KOPT-K1 (cell line): Measurements from ENCODE around the gene PTBP3.
"Not testable (repeated sequence)": the region's sequence is repeated elsewhere in the genome, so short reads cannot be mapped to it uniquely, and the experiment has no call there.

ENCODE experiments used
- H3K27ac ChIP-seq: fragments of 200-600 bp; sonication (generic); 2 replicates; pipeline ENCODE4 v1.5.1; 2016; ENCODE audit warnings: antibody characterized with exemption, mild to moderate bottlenecking, low read depth, low read length; ENCODE audit not compliant: poor library complexity, severe bottlenecking
- H3K36me3 ChIP-seq: fragments of 200-600 bp; sonication (generic); 2 replicates; pipeline ENCODE4 v1.5.1; 2017; ENCODE audit warnings: antibody characterized with exemption, mild to moderate bottlenecking, low read length, moderate library complexity; ENCODE audit not compliant: insufficient read depth
- H3K9me3 ChIP-seq: fragments of 200-600 bp; sonication (generic); 2 replicates; pipeline ENCODE4 v1.5.1; 2017; ENCODE audit warnings: antibody characterized with exemption, low read length, mild to moderate bottlenecking; ENCODE audit not compliant: insufficient read depth, poor library complexity, severe bottlenecking

PTBP3 gene

DNA sequence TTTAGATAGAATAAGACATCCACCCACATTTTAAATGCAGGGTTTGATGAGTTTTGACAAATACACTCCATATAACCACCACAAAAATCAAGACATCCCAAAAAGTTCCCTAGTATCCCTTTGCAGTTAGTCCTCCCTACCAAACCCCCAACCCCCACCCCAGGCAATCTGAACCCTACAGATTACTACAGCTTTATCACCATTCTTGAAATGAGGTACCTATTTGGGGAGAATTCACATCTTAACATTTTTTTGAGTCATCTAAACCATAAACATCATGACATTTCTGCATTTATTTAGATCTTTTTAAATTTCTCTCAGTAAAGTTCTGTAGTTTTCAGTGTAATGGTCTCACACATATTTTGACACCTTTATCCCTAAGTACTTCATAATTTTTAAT lies 53.9 kb downstream of the PTBP3 start:
- Histone ChIP-seq H3K36me3 (peaks cover 14% of the 10 kb centered on the region), H3K27ac (no peak overlapping the region), H3K9me3 (peaks cover 19% of the 10 kb centered on the region)

DNA sequence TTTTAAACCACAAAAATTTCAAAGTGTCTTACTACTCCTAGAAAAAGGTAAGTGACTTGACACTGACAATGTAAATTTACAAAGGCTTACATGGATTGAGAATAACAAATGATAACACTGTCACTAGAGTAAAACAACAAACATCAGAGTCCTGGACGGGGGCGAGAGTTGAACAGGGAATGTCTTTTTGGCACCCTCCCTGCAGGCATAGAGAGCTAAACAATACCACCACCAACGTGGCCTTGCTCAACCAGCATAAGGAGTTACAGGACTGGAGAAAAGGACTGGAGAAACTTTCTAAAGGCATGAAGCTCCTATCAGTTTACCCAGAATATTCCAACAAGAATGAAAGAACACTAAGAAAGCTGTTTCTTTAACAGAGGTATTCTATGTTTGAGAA lies 55.3 kb downstream of the PTBP3 start:
- Histone ChIP-seq H3K36me3 (peaks cover under 1% of the 10 kb centered on the region; the same call in 1 of the 2 replicates), H3K9me3 (peaks cover 6% of the 10 kb centered on the region), H3K27ac (no peak overlapping the region)

DNA sequence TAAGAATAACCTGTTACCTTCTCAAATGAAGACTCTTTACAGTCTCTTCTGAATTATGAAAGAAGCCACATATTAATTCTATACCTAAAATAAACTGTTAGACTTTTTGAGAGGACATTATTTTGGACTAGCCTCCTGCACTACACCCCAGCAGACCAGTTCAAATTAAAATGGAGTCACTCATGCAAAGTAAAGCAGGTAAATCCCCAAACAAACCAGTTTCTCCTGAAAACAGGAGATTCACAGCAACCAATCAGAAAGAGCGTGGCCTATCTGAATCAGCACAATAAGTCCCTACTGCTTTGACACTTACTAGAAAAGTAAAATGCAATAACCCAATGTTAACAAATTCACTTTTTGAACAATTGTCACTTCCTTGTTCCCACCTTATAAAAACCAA lies 58.8 kb downstream of the PTBP3 start:
- Histone ChIP-seq H3K9me3 (no peaks in the 10 kb centered on the region), H3K36me3 (peaks cover 11% of the 10 kb centered on the region), H3K27ac (no peak overlapping the region)

DNA sequence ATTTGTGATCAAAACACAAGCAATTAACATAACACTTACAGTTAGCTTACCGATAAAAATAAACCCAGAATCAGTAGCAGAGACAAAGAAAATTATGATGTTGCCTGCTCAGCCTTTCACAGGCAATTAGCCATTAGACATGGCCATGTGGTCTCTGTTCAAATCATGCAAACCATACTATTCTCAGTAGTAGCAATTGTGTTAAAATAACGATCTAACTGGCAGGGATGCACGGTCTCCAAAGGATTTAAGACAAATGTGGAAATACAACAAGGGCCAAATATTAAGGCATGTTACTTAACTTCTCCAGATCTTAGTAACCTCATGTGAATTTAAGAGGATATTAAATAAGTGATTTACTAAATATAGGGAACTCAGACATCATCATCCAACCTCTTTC lies 59.5 kb downstream of the PTBP3 start:
- no peaks in the 10 kb centered on the region for H3K9me3 ChIP-seq
- H3K36me3 ChIP-seq = peaks cover 11% of the 10 kb centered on the region
- H3K27ac ChIP-seq = no peak overlapping the region

DNA sequence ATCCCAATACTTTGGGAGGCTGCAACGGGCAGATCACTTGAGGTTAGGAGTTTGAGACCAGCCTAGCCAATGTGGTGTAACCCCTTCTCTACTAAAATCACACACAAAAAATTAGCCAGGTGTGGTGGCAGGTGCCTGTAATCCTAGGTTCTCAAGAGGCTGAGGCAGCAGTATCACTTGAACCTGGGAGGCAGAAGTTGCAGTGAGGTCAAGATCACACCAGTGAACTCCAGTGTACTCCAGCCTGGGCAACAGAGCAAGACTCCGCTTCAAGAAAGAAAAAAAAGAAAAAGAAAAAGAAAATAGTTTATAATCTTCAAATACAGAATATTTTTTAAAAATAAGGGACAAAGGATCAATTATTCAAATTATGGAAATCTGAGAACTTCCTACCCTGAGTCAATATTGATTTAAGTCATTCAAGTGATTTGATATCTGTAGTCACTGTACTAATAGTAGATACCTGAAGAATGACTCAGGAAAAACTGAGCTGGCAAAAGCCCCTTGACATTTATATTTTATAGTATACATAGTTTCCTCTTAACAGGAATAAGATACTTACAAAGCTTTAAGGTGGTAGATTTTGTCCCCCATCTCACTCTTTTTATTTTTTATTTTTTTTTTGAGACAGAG lies 61.8 kb downstream of the PTBP3 start:
- Histone ChIP-seq H3K27ac (no peak overlapping the region), H3K9me3 (no peaks in the 10 kb centered on the region), H3K36me3 (peaks cover 29% of the 10 kb centered on the region)

DNA sequence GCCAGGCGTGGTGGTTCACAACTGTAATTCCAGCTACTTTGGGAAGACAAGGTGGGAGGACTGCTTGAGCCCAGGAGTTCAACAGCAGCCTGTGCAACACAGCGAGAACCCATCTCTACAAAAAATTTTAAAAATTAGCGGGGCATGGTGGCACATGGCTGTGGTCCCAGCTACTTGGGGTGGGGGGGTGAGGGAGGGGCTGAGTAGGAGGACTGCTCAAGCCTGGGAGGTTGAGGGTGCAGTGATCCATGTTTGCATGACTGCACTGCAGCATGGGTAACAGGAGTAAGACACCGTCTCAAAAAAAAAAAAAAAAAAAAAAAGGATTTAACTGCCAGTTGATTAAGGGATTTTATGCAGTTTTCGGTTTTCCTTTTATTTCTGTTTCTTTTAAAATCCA lies 65.0 kb downstream of the PTBP3 start:
- no peaks in the 10 kb centered on the region for H3K9me3 ChIP-seq
- H3K36me3 ChIP-seq = peaks cover 44% of the 10 kb centered on the region
- H3K27ac ChIP-seq = no peak overlapping the region

DNA sequence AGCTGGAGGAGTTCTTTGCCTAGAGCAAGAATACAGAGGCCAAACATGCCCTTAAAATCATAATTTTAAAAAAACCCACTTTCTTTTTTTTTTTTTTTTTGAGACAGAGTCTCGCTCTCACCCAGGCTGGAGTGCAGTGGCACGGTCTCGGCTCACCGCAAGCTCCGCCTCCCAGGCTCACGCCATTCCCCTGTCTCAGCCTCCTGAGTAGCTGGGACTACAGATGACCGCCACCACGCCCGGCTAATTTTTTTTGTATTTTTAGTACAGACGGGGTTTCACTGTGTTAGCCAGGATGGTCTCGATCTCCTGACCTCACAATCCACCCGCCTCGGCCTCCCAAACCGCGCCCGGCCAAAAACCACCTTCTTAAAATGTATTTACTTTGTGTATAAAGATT lies 66.3 kb downstream of the PTBP3 start:
- H3K36me3 ChIP-seq = peaks cover 44% of the 10 kb centered on the region
- not testable (repeated sequence) for H3K9me3 ChIP-seq, H3K27ac ChIP-seq

DNA sequence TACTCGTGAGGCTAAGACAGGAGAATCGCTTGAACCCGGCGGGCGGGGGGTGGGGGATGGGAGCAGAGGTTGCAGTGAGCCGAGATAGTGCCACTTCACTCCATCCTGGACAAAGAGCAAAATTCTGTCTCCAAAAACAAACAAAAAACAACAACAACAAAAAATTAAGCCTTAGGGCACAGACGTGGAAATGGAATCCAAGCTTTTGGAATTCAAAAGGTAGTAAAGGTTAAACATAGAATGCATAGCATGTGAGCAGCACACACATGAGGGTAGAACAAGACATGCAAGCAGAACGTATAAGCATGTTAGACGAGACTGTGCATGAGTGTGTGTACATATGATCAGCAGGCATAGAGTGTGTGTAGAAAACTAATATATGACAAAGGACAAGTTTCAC lies 68.0 kb downstream of the PTBP3 start:
- Histone ChIP-seq H3K36me3 (peaks cover 44% of the 10 kb centered on the region), H3K9me3 (no peaks in the 10 kb centered on the region), H3K27ac (no peak overlapping the region)

DNA sequence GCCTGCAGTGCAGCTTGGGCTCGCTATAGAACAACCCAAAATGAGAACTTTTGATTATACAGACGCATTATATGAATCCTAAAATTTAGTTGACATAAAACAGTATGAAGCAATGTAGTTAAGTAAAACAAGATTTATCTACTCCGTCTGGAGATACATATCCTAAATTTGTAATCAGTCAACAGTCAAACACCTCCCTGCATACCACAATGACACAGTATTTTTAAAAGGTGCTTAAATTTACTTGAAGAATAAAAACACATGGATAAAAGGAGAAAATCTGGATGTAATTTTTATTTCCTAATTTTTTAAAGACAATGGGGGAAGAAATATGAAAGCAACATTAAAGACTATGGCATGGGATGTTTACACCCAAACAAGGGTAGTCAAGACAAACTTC lies 70.8 kb downstream of the PTBP3 start:
- H3K36me3 ChIP-seq = peaks cover 42% of the 10 kb centered on the region
- H3K9me3 ChIP-seq = no peaks in the 10 kb centered on the region
- no peak overlapping the region for H3K27ac ChIP-seq

DNA sequence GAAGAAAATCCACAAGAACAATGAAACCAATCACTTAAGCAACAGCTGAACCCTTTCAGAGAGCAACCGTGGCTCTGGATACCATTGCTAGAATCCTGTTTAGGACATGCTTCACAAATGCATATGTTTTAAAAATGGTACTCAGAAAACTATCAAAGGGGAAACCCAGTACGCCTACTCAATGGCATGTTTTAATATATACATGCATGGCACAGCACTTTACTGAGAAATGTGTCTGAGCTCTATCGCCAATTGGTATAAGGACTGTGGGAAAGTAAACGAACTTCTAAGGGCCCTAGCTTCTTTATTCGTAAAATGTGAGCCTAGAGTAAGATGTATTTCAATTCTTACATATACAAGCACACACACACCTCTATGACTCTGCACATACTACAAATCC lies 72.3 kb downstream of the PTBP3 start:
- no peak overlapping the region for H3K27ac ChIP-seq
- H3K9me3 ChIP-seq = no peaks in the 10 kb centered on the region
- peaks cover 37% of the 10 kb centered on the region for H3K36me3 ChIP-seq

DNA sequence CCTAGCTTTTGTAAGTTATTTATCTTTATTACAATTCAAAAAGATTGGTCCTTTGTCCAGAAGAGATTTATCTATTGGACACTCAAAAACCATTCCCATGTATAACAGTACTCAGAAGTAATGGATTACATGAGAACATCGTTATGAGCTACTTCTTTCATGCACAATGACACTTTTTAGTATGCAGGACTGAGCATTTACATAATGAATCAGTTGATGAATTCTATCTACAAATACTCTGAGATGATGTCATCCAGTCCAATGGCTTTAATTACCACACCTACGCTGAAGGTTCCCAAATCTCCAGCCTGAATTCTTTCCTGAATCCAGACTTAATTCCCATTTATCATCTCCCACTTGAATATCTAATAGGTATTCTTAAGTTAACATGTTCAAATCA lies 75.3 kb downstream of the PTBP3 start:
- peaks cover 22% of the 10 kb centered on the region for H3K36me3 ChIP-seq
- H3K27ac ChIP-seq = no peak overlapping the region
- H3K9me3 ChIP-seq = no peaks in the 10 kb centered on the region

DNA sequence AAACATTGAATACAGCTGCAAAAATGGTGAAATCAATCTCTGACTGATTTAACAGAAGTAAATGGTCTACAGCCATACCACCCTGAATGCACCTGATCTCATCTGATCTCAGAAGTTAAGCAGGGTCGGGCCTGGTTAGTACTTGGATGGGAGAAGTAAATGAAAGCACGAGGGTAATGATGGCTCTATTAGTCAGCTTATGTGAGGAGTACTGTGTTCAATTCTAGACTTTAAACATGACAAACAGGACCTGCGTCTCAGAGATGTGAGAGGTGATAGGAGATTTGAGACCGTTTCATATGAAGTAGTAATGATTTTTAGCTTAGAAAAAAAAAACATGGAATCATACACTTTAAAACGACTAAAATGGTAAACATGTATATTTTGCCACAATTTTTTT lies 81.2 kb downstream of the PTBP3 start:
- H3K36me3 ChIP-seq = peaks cover 19% of the 10 kb centered on the region
- H3K9me3 ChIP-seq = no peaks in the 10 kb centered on the region
- no peak overlapping the region for H3K27ac ChIP-seq

DNA sequence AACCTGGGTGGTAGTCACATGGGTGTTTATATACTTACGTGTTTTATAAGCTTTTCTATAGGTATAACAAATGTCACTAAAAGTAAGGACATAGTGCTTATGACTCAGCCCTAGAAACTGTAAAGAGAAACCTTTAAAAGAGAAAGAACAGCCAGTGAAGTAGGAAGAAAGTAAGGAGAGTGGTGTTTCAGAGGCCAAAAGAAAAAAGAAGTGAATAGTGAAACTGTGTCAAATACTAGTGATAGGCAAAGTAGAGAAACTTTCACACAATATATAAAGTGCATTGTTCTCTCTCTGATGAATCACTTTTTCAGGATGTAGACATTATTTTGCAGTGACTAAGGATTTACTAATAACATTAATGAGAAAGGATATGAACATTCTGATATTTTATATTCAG lies 84.1 kb downstream of the PTBP3 start:
- peaks cover 36% of the 10 kb centered on the region for H3K36me3 ChIP-seq
- H3K27ac ChIP-seq = no peak overlapping the region
- H3K9me3 ChIP-seq = no peaks in the 10 kb centered on the region

DNA sequence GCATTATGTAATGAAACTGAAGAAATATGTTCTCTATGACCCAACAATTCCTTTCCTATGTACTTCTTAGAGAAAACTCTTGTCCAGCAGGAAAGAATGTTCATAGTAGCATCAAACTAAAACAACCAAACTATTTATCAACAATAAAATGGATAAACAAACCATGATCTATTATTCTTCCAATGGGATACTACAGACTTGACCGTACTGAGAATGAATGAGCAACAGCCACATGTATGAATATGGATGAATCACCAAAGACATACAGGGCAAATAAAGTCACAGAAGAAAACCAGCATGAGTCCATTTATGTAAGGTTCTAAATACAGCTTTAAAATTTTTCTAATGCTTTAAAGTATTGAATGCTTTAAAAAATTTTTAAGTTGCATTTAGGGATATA lies 84.7 kb downstream of the PTBP3 start:
- Histone ChIP-seq H3K27ac (no peak overlapping the region), H3K36me3 (peaks cover 41% of the 10 kb centered on the region), H3K9me3 (no peaks in the 10 kb centered on the region)

DNA sequence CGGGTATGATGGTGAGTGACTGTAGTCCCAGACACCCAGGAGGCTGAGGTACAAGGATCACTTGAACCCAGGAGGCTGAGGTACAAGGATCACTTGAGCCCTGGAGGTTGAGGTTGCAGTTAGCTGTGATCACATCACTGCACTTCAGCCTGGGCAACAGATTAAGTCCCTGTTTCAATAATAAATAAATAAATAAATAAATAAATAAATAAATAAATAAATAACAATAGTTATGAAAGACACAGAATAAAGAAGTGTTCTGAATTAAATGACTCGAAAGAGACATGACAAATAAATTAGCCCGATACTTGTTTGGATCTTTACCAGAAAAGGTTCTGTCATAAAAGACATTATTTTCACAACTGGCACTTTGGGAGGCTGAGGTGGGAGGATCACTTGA lies 86.3 kb downstream of the PTBP3 start:
- no peak overlapping the region for H3K27ac ChIP-seq
- H3K36me3 ChIP-seq = peaks cover 45% of the 10 kb centered on the region
- no peaks in the 10 kb centered on the region for H3K9me3 ChIP-seq

DNA sequence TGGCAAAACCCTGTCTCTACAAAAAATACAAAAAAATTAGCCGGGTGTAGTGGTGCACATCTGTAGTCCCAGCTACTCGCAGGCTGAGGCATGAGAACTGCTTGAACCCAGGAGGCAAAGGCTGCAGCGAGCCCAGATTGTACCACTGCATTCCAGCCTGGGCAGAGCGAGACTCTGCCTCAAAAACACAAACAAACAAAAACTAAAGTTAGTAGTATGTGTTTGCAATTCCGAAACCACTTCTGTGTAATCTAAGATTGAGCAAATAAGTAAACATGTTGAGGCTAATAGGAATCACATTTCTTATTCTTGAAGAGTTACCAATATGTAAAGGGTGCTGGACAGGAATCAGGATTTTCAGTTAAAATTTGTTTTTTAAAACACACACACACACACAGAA lies 88.3 kb downstream of the PTBP3 start:
- Histone ChIP-seq H3K27ac (no peak overlapping the region), H3K9me3 (no peaks in the 10 kb centered on the region), H3K36me3 (peaks cover 31% of the 10 kb centered on the region)
